Caco-2 (cell line): ENCODE data around the gene MAN1C1. TPM values are rescaled to one million over a fixed set of nuclear protein-coding genes. Genes with fewer than 3 reads are reported as not detected.

Experiments used
- BruUV-seq: library from RNA; stranded (reverse); fragments of 400-500 nt; replicated peaks from 2 replicates; lab custom pipeline; 2021; lab: Mats Ljungman, UMichigan
- CTCF ChIA-PET: fragments of 300-600 bp; sonication (Branson Sonifier 250); formaldehyde crosslinking; loops from one replicate; lab custom pipeline; 2022; ENCODE audit warnings: antibody characterized with exemption; lab: Charles Lee
- POLR2A ChIA-PET: fragments of 300-600 bp; sonication (Branson Sonifier 250); formaldehyde crosslinking; loops from one replicate; lab custom pipeline; 2022; ENCODE audit warnings: antibody characterized with exemption; lab: Charles Lee
- DNase-seq, 2 experiments: peaks; one replicate each; pipeline versions ENCODE4 v3.0.0 to v3.0.0-alpha.2; 2020 to 2022
- H3K27me3 ChIP-seq: replicated peaks from 2 replicates; pipeline ENCODE4 v1.6.0; 2011; ENCODE audit warnings: low read length; ENCODE audit not compliant: control insufficient read depth, insufficient read depth
- H3K36me3 ChIP-seq: 2 replicates; pipeline ENCODE4 v1.5.1; 2011; ENCODE audit warnings: low read length; ENCODE audit not compliant: control insufficient read depth, insufficient read depth
- H3K4me1 ChIP-seq: fragments of 250-450 bp; sonication (Bioruptor Pico); 2 replicates; pipeline ENCODE4 v1.5.1; 2020; ENCODE audit warnings: mild to moderate bottlenecking
- H3K4me3 ChIP-seq: 2 replicates; pipeline ENCODE4 v1.5.1; 2011; ENCODE audit warnings: low read depth, mild to moderate bottlenecking, control low read depth, low read length
- H3K9me3 ChIP-seq: fragments of 250-450 bp; sonication (Bioruptor Pico); 2 replicates; pipeline ENCODE4 v1.5.1; 2020; ENCODE audit warnings: mild to moderate bottlenecking, moderate library complexity
- H3K27ac Mint-ChIP-seq: one replicate; pipeline ENCODE4 v1.8.0; 2022; ENCODE audit warnings: mixed read lengths; ENCODE audit not compliant: unreplicated experiment
- H3K27me3 Mint-ChIP-seq: one replicate; pipeline ENCODE4 v1.8.0; 2022; ENCODE audit warnings: mixed read lengths; ENCODE audit not compliant: insufficient read depth, unreplicated experiment
- H3K36me3 Mint-ChIP-seq: one replicate; pipeline ENCODE4 v1.8.0; 2022; ENCODE audit warnings: mild to moderate bottlenecking, mixed read lengths; ENCODE audit not compliant: insufficient read depth, unreplicated experiment
- H3K4me1 Mint-ChIP-seq: one replicate; pipeline ENCODE4 v1.8.0; 2022; ENCODE audit warnings: low read depth, mixed read lengths; ENCODE audit not compliant: unreplicated experiment
- H3K4me3 Mint-ChIP-seq: one replicate; pipeline ENCODE4 v1.8.0; 2022; ENCODE audit warnings: mild to moderate bottlenecking, moderate library complexity, mixed read lengths; ENCODE audit not compliant: unreplicated experiment
- H3K9me3 Mint-ChIP-seq: one replicate; pipeline ENCODE4 v1.8.0; 2022; ENCODE audit warnings: mixed read lengths; ENCODE audit not compliant: unreplicated experiment
- intact Hi-C: fragments of 100-400 bp; cut with micrococcal nuclease; formaldehyde crosslinking; loops from one replicate; pipeline ENCODE4 v1.10.0; 2022; ENCODE audit not compliant: unreplicated experiment
- total RNA-seq: library from RNA; stranded (reverse); gene quantifications from 2 replicates; pipeline ENCODE4 v1.2.3, GENCODE V29; 2022
- TF ChIP-seq, protein P1 (sequence below), 2 experiments: fragments of 200-600 bp in 1 of 2; IDR thresholded peaks; 1 replicate in 1 of 2; 2 replicates in 1 of 2; pipeline versions ENCODE4 v1.5.1 to v1.8.0; 2011 to 2022; ENCODE audit warnings: antibody characterized with exemption in 1 of 2, control low read depth in 1 of 2, inconsistent platforms in 1 of 2, low read depth in 1 of 2, low read length in 1 of 2, mild to moderate bottlenecking in 1 of 2, moderate library complexity in 1 of 2; ENCODE audit not compliant: insufficient read depth in 1 of 2, severe bottlenecking in 1 of 2, unreplicated experiment in 1 of 2

Gene MAN1C1
- total RNA-seq, 1 experiment from 2014 or later, result 2.7 TPM

- ChIA-PET CTCF (interaction anchor here (0.5 kb wide), 1 partner anchor 28 kb away, joined by 3 read pairs; the partner anchor contains the start of gene SELENON), POLR2A (no interaction called here)
- H3K27me3 Mint-ChIP-seq, result no peaks in the 10 kb centered on the region
- no peaks in the 10 kb centered on the region for H3K9me3 Mint-ChIP-seq
- peaks cover 8% of the 10 kb centered on the region for H3K36me3 Mint-ChIP-seq
- peak overlapping the region; percentile 73 for H3K27ac Mint-ChIP-seq
- TF ChIP-seq, protein P1, sequence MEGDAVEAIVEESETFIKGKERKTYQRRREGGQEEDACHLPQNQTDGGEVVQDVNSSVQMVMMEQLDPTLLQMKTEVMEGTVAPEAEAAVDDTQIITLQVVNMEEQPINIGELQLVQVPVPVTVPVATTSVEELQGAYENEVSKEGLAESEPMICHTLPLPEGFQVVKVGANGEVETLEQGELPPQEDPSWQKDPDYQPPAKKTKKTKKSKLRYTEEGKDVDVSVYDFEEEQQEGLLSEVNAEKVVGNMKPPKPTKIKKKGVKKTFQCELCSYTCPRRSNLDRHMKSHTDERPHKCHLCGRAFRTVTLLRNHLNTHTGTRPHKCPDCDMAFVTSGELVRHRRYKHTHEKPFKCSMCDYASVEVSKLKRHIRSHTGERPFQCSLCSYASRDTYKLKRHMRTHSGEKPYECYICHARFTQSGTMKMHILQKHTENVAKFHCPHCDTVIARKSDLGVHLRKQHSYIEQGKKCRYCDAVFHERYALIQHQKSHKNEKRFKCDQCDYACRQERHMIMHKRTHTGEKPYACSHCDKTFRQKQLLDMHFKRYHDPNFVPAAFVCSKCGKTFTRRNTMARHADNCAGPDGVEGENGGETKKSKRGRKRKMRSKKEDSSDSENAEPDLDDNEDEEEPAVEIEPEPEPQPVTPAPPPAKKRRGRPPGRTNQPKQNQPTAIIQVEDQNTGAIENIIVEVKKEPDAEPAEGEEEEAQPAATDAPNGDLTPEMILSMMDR (IDR thresholded peaks at IDR 0.05; ENCODE audit: insufficient read depth in 1 of 2, low read depth in 1 of 2, low read length in 1 of 2, severe bottlenecking in 1 of 2, unreplicated experiment in 1 of 2), result no peak
- DNase-seq, result no peak
- Histone ChIP-seq H3K9me3 (no peaks in the 10 kb centered on the region), H3K4me3 (no peak overlapping the region), H3K36me3 (no peaks in the 10 kb centered on the region), H3K4me1 (peaks cover 57% of the 10 kb centered on the region), H3K27me3 (no peaks in the 10 kb centered on the region)
- H3K4me1 Mint-ChIP-seq, result peaks cover 48% of the 10 kb centered on the region
- H3K4me3 Mint-ChIP-seq, result no peak overlapping the region
- intact Hi-C loops, result no loop called here
- no TSS peak for BruUV-seq
Measured at GRCh38 chr1:25772164-25772563, 155.6 kb downstream of the MAN1C1 start.

DNA sequence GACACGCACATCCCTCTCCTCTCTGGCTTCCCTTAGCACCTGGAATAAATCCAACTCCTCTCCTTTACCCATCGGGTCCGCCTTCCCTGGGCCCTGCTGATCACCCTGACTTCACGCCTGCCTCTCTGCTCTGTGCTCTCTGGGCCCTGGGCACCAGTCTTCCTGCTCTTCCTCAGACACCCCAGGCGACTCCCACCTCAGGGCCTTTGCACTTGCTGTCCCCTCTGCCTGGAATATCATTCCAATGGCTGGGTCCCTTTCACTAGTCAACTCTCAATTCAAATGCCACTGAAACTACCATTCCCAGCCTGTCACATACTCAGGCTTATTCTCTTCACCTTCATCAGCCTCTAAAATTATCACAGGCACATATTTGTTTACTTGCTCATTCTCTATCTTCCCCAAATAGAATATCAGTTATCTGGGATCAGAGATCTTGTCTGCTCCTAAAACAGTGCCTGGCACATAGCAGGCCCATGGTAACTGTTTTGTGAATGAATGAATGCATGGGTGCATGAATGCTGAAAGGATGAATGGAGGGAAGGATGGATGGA lies 156.2 kb downstream of the MAN1C1 start:
- TF ChIP-seq, protein P1 (IDR thresholded peaks at IDR 0.05; ENCODE audit: insufficient read depth in 1 of 2, low read depth in 1 of 2, low read length in 1 of 2, severe bottlenecking in 1 of 2, unreplicated experiment in 1 of 2), result no peak
- H3K36me3 ChIP-seq, result no peaks in the 10 kb centered on the region
- H3K4me1 ChIP-seq, result peaks cover 57% of the 10 kb centered on the region
- peaks cover 48% of the 10 kb centered on the region for H3K4me1 Mint-ChIP-seq
- DNase-seq, result no peak
- H3K9me3 ChIP-seq, result no peaks in the 10 kb centered on the region
- peaks cover 8% of the 10 kb centered on the region for H3K36me3 Mint-ChIP-seq
- ChIA-PET CTCF (no interaction called here), POLR2A (interaction anchor here (1.0 kb wide), 1 partner anchor 200 kb away, joined by 9 read pairs; no protein-coding TSS in a partner anchor)
- BruUV-seq, result no TSS peak
- no peaks in the 10 kb centered on the region for H3K27me3 Mint-ChIP-seq
- H3K9me3 Mint-ChIP-seq, result no peaks in the 10 kb centered on the region
- peak overlapping the region; percentile 73 for H3K27ac Mint-ChIP-seq
- intact Hi-C loops, result loop anchor here (1.0 kb wide), 1 partner anchor 23 kb away; no protein-coding TSS in a partner anchor
- peak overlapping the region; percentile 41 for H3K4me3 Mint-ChIP-seq
- no peak overlapping the region for H3K4me3 ChIP-seq
- no peaks in the 10 kb centered on the region for H3K27me3 ChIP-seq

GRCh38 chr1:25773441-25774125 lies 157.0 kb downstream of the MAN1C1 start:
- Histone ChIP-seq H3K4me1 (peaks cover 57% of the 10 kb centered on the region), H3K4me3 (no peak overlapping the region), H3K9me3 (no peaks in the 10 kb centered on the region), H3K36me3 (no peaks in the 10 kb centered on the region), H3K27me3 (no peaks in the 10 kb centered on the region)
- Mint-ChIP-seq H3K36me3 (peaks cover 8% of the 10 kb centered on the region), H3K9me3 (no peaks in the 10 kb centered on the region), H3K27ac (peak overlapping the region; percentile 73), H3K4me1 (peaks cover 48% of the 10 kb centered on the region), H3K4me3 (peak overlapping the region; percentile 41), H3K27me3 (no peaks in the 10 kb centered on the region)
- ChIA-PET POLR2A (interaction anchor here (0.9 to 1.0 kb wide), 2 partner anchors 22 to 201 kb away, joined by 3 to 9 read pairs; no protein-coding TSS in a partner anchor), CTCF (interaction anchor here (0.6 kb wide), 1 partner anchor 195 kb away, joined by 5 read pairs; no protein-coding TSS in a partner anchor)
- BruUV-seq, result no TSS peak
- intact Hi-C loops, result loop anchor here (1.0 kb wide), 1 partner anchor 22 kb away; no protein-coding TSS in a partner anchor
- peak; percentile 87 to 90 for DNase-seq
- TF ChIP-seq, protein P1 (IDR thresholded peaks at IDR 0.05; ENCODE audit: insufficient read depth in 1 of 2, low read depth in 1 of 2, low read length in 1 of 2, severe bottlenecking in 1 of 2, unreplicated experiment in 1 of 2), result no peak
